Panc1 (cell line): Measurements from ENCODE around the gene LHX3. TPM values are rescaled to one million over a fixed set of nuclear protein-coding genes. Genes with fewer than 3 reads are reported as not detected.

Source experiments
- ATAC-seq: fragments of 200-7000 bp; cut with Tn5 transposase; 2 replicates; pipeline ENCODE4 v1.9.1; 2020; ENCODE audit warnings: mild to moderate bottlenecking, moderate library complexity
- BruUV-seq: library from RNA; stranded (reverse); fragments of 400-500 nt; replicated peaks from 2 replicates; lab custom pipeline; 2021; lab: Mats Ljungman, UMichigan
- CTCF ChIA-PET: fragments of 300-600 bp; sonication (Branson Sonifier 250); formaldehyde crosslinking; loops from one replicate; lab custom pipeline; 2022; ENCODE audit warnings: antibody characterized with exemption; lab: Charles Lee
- POLR2A ChIA-PET: fragments of 300-600 bp; sonication (Branson Sonifier 250); formaldehyde crosslinking; loops from one replicate; lab custom pipeline; 2022; ENCODE audit warnings: antibody characterized with exemption; lab: Charles Lee
- DNase-seq: peaks from one replicate; pipeline ENCODE4 v3.0.0-alpha.2; 2010; ENCODE audit warnings: low read depth, low spot score
- H3K27ac ChIP-seq: 2 replicates; pipeline ENCODE4 v1.5.1; 2011; ENCODE audit warnings: mild to moderate bottlenecking, low read length, inconsistent platforms
- H3K27me3 ChIP-seq: fragments of 200-500 bp; sonication (Bioruptor generic); 2 replicates; pipeline ENCODE4 v1.6.0; 2014; ENCODE audit warnings: low read length, inconsistent platforms; ENCODE audit not compliant: control insufficient read depth, insufficient read depth
- H3K36me3 ChIP-seq: fragments of 200-500 bp; sonication (Bioruptor generic); 2 replicates; pipeline ENCODE4 v1.5.1; 2014; ENCODE audit warnings: inconsistent platforms, mild to moderate bottlenecking, low read length, moderate library complexity; ENCODE audit not compliant: control insufficient read depth, insufficient read depth
- H3K4me1 ChIP-seq: 2 replicates; pipeline ENCODE4 v1.5.1; 2011; ENCODE audit warnings: inconsistent platforms, mild to moderate bottlenecking, low read length, moderate library complexity; ENCODE audit not compliant: control insufficient read depth, insufficient read depth
- H3K4me3 ChIP-seq, 2 experiments: 2 replicates each; pipeline ENCODE4 v1.5.1; 2011 to 2012; ENCODE audit warnings: low read depth in 2 of 2, low read length in 2 of 2, mild to moderate bottlenecking in 2 of 2, inconsistent platforms in 1 of 2, moderate library complexity in 1 of 2
- H3K9me3 ChIP-seq: fragments of 200-500 bp; sonication (Bioruptor generic); 2 replicates; pipeline ENCODE4 v1.5.1; 2014; ENCODE audit warnings: low read depth, mild to moderate bottlenecking, inconsistent platforms, low read length, moderate library complexity; ENCODE audit not compliant: control insufficient read depth, insufficient read depth
- POLR2AphosphoS5 ChIP-seq: IDR thresholded peaks from 2 replicates; pipeline ENCODE4 v1.6.1; 2012; ENCODE audit warnings: mild to moderate bottlenecking, low read depth, low read length, moderate library complexity
- SIN3A ChIP-seq: IDR thresholded peaks from 2 replicates; pipeline ENCODE4 v1.6.1; 2012; ENCODE audit warnings: low read depth, mild to moderate bottlenecking, low read length, moderate library complexity, borderline replicate concordance; ENCODE audit not compliant: insufficient read depth
- TCF7L2 ChIP-seq: IDR thresholded peaks from 2 replicates; pipeline ENCODE4 v1.6.1; 2011; ENCODE audit warnings: mild to moderate bottlenecking, low read depth, low read length, inconsistent platforms
- in situ Hi-C: cut with HindIII; loops from 2 replicates; pipeline ENCODE4 v1.10.0; 2016; ENCODE audit warnings: low sequenced_read_pairs, low pct_unique_long_range_greater_than_20kb
- intact Hi-C: fragments of 100-400 bp; cut with micrococcal nuclease; formaldehyde crosslinking; loops from one replicate; pipeline ENCODE4 v1.10.0; 2022; ENCODE audit not compliant: unreplicated experiment
- total RNA-seq: library from RNA; stranded (reverse); gene quantifications from one replicate; pipeline ENCODE4 v1.2.1, GENCODE V29; 2021; ENCODE audit not compliant: unreplicated experiment
- TF ChIP-seq, protein P1 (sequence below): fragments of 450-650 bp; IDR thresholded peaks from 2 replicates; pipeline ENCODE4 v1.5.1; 2017; ENCODE audit warnings: mild to moderate bottlenecking
- TF ChIP-seq, protein P2 (sequence below), 2 experiments: IDR thresholded peaks; 2 replicates each; pipeline ENCODE4 v1.6.1; 2011 to 2012; ENCODE audit warnings: low read depth in 2 of 2, control low read depth in 1 of 2, low read length in 1 of 2, mild to moderate bottlenecking in 1 of 2, moderate library complexity in 1 of 2; ENCODE audit not compliant: insufficient read depth in 1 of 2

Gene LHX3
- total RNA-seq, 1 experiment from 2014 or later = 0.13 TPM

DNA sequence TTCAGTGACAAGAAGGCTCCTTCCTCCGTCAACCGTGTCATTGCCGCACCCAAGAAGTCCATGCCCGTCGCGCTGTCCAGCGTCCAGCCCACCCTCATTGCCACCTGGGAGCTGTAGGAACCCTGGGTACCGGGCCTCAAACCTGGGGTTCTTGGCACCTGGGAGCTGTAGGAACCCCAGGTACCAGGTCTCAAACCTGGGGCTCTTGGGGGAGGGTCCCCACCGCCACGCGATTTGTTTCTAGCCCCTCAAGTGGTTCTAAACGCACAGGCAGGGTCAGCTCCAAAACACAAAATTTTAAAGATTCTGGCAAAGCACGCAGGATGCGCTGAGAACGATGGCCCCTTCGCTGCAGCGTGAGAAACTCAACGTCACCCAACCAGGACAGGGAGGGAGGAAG lies 17.7 kb downstream of the LHX3 start:
- TF ChIP-seq POLR2AphosphoS5 (no peak), TCF7L2 (no peak), SIN3A (no peak)
- TF ChIP-seq, protein P1, sequence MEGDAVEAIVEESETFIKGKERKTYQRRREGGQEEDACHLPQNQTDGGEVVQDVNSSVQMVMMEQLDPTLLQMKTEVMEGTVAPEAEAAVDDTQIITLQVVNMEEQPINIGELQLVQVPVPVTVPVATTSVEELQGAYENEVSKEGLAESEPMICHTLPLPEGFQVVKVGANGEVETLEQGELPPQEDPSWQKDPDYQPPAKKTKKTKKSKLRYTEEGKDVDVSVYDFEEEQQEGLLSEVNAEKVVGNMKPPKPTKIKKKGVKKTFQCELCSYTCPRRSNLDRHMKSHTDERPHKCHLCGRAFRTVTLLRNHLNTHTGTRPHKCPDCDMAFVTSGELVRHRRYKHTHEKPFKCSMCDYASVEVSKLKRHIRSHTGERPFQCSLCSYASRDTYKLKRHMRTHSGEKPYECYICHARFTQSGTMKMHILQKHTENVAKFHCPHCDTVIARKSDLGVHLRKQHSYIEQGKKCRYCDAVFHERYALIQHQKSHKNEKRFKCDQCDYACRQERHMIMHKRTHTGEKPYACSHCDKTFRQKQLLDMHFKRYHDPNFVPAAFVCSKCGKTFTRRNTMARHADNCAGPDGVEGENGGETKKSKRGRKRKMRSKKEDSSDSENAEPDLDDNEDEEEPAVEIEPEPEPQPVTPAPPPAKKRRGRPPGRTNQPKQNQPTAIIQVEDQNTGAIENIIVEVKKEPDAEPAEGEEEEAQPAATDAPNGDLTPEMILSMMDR = no peak
- TF ChIP-seq, protein P2, sequence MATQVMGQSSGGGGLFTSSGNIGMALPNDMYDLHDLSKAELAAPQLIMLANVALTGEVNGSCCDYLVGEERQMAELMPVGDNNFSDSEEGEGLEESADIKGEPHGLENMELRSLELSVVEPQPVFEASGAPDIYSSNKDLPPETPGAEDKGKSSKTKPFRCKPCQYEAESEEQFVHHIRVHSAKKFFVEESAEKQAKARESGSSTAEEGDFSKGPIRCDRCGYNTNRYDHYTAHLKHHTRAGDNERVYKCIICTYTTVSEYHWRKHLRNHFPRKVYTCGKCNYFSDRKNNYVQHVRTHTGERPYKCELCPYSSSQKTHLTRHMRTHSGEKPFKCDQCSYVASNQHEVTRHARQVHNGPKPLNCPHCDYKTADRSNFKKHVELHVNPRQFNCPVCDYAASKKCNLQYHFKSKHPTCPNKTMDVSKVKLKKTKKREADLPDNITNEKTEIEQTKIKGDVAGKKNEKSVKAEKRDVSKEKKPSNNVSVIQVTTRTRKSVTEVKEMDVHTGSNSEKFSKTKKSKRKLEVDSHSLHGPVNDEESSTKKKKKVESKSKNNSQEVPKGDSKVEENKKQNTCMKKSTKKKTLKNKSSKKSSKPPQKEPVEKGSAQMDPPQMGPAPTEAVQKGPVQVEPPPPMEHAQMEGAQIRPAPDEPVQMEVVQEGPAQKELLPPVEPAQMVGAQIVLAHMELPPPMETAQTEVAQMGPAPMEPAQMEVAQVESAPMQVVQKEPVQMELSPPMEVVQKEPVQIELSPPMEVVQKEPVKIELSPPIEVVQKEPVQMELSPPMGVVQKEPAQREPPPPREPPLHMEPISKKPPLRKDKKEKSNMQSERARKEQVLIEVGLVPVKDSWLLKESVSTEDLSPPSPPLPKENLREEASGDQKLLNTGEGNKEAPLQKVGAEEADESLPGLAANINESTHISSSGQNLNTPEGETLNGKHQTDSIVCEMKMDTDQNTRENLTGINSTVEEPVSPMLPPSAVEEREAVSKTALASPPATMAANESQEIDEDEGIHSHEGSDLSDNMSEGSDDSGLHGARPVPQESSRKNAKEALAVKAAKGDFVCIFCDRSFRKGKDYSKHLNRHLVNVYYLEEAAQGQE (IDR thresholded peaks at IDR 0.05; ENCODE audit: insufficient read depth in 1 of 2, low read depth in 2 of 2, low read length in 1 of 2) = no peak
- no peaks in the 10 kb centered on the region for H3K36me3 ChIP-seq
- no peak for DNase-seq
- no peaks in the 10 kb centered on the region for H3K9me3 ChIP-seq
- H3K4me1 ChIP-seq = peaks cover 2% of the 10 kb centered on the region; the same call in 1 of the 2 replicates
- no peak overlapping the region for H3K4me3 ChIP-seq
- no peaks in the 10 kb centered on the region for H3K27me3 ChIP-seq
- no peak overlapping the region for H3K27ac ChIP-seq
- BruUV-seq = no TSS peak
- ATAC-seq = no peak
- ChIA-PET CTCF (no interaction called here), POLR2A (interaction anchor here (0.6 kb wide), 1 partner anchor 37 kb away, joined by 3 read pairs; no protein-coding TSS in a partner anchor)
- intact Hi-C loops = no loop called here
- in situ Hi-C loops = no loop called here

- in situ Hi-C loops = no loop called here
- ChIA-PET POLR2A (no interaction called here), CTCF (no interaction called here)
- no peaks in the 10 kb centered on the region for H3K36me3 ChIP-seq
- no peak for DNase-seq
- TF ChIP-seq SIN3A (no peak), POLR2AphosphoS5 (no peak), TCF7L2 (no peak)
- TF ChIP-seq, protein P1 = no peak
- TF ChIP-seq, protein P2 (IDR thresholded peaks at IDR 0.05; ENCODE audit: insufficient read depth in 1 of 2, low read depth in 2 of 2, low read length in 1 of 2) = no peak
- no TSS peak for BruUV-seq
- no peaks in the 10 kb centered on the region for H3K27me3 ChIP-seq
- intact Hi-C loops = no loop called here
- no peak overlapping the region for H3K27ac ChIP-seq
- no peaks in the 10 kb centered on the region for H3K9me3 ChIP-seq
- H3K4me1 ChIP-seq = no peaks in the 10 kb centered on the region
- no peak for ATAC-seq
- H3K4me3 ChIP-seq = no peak overlapping the region
Observed at GRCh38 chr9:136186386-136186785, 18.5 kb downstream of the LHX3 start.
